Kidney epithelial cell (primary cell): Measurements from ENCODE around the gene ZFP62. TPM values are rescaled to one million over a fixed set of nuclear protein-coding genes. Genes with fewer than 3 reads are reported as not detected.

Experiments used
- DNase-seq: peaks from one replicate; pipeline ENCODE4 v3.0.0-alpha.2; 2010; ENCODE audit warnings: low read depth
- H3K27me3 ChIP-seq: 2 replicates; pipeline ENCODE4 v1.6.0; 2011; ENCODE audit warnings: low read length; ENCODE audit not compliant: control insufficient read depth, insufficient read depth
- H3K36me3 ChIP-seq: 2 replicates; pipeline ENCODE4 v1.5.1; 2011; ENCODE audit warnings: low read length; ENCODE audit not compliant: control insufficient read depth, insufficient read depth
- H3K4me3 ChIP-seq: 2 replicates; pipeline ENCODE4 v1.5.1; 2011; ENCODE audit warnings: low read depth, mild to moderate bottlenecking, control low read depth, low read length
- total RNA-seq: library from RNA; depleted of rRNA; stranded (reverse); fragments of >200 nt; gene quantifications from 2 replicates; pipeline ENCODE4 v1.2.3, GENCODE V29; 2015
- TF ChIP-seq, protein P1 (sequence below): IDR thresholded peaks from 2 replicates; pipeline ENCODE4 v1.5.1; 2011; ENCODE audit warnings: mild to moderate bottlenecking, moderate library complexity, low read length, control low read depth, inconsistent platforms; ENCODE audit not compliant: insufficient read depth, poor library complexity, severe bottlenecking

Gene ZFP62
- total RNA-seq, 1 donor from 2014 or later = 26.0 TPM

DNA sequence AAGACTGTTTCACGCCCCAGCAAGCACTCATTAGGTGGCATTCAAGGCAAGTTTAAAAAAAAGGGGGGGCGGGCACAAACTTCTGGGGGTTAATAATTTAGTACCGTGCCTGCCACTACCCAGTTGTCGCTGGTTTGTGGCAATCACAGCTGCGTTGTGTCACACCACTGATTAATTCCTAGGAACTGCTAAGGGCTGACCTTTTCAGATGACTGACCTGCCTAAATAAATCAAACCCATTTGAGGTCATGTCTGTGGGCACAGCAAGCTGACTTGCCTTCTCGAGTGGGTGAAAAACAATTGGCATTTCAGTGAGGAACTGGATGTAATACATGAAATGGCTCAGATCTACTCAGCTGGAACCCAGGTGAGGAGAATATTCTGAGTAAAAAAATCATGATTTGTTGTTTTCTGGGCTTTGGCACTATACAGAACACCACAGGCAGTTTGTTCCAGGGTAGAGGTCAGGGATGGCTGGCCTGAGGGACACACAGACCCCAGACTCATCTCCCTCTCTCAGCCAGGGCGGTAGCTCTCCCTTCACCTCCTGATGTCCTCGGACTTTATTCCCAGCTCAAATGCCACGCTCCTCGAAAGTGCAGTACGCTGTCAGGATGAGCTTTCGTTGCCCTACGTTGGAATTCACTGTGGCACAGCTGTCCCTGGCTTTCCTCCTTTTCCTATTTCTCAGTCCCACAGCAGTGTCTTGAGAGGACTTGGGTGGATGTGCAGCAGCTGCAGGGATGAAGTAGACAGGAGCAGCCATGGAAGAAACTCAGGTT lies 43.0 kb downstream of the ZFP62 start:
- Histone ChIP-seq H3K27me3 (no peaks in the 10 kb centered on the region), H3K36me3 (no peaks in the 10 kb centered on the region), H3K4me3 (no peak overlapping the region)
- TF ChIP-seq, protein P1, sequence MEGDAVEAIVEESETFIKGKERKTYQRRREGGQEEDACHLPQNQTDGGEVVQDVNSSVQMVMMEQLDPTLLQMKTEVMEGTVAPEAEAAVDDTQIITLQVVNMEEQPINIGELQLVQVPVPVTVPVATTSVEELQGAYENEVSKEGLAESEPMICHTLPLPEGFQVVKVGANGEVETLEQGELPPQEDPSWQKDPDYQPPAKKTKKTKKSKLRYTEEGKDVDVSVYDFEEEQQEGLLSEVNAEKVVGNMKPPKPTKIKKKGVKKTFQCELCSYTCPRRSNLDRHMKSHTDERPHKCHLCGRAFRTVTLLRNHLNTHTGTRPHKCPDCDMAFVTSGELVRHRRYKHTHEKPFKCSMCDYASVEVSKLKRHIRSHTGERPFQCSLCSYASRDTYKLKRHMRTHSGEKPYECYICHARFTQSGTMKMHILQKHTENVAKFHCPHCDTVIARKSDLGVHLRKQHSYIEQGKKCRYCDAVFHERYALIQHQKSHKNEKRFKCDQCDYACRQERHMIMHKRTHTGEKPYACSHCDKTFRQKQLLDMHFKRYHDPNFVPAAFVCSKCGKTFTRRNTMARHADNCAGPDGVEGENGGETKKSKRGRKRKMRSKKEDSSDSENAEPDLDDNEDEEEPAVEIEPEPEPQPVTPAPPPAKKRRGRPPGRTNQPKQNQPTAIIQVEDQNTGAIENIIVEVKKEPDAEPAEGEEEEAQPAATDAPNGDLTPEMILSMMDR = no peak
- DNase-seq = no peak

- TF ChIP-seq, protein P1 = no peak
- Histone ChIP-seq H3K27me3 (no peaks in the 10 kb centered on the region), H3K4me3 (no peak overlapping the region), H3K36me3 (no peaks in the 10 kb centered on the region)
- DNase-seq = no peak
These were observed 44.2 kb downstream of the ZFP62 start for GRCh38 chr5:180816608-180817534.

GRCh38 chr5:180815293-180815917 lies 45.7 kb downstream of the ZFP62 start:
- Histone ChIP-seq H3K4me3 (no peak overlapping the region), H3K36me3 (no peaks in the 10 kb centered on the region), H3K27me3 (no peaks in the 10 kb centered on the region)
- DNase-seq = no peak
- TF ChIP-seq, protein P1 = no peak

DNA sequence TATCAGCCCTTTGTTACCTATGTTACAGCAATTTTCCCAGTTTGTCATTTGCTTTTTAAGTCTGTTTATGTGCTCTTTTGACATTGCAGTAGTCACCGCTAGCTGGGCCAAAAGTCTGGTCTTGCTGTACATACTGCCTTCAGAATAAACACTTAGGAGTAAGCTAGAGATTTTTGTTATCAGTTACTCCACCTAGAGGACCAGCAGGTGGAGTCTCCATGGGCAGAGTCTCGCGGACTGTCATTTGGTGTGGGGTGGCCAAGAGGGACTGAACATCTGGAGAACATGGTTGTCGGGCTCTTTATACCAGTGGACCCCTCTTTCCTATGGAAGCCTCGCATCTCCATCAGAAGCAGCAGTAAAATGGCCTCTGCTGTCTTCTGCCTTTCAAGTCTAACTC lies 47.7 kb downstream of the ZFP62 start:
- TF ChIP-seq, protein P1 = peak; percentile 20
- no peak for DNase-seq

DNA sequence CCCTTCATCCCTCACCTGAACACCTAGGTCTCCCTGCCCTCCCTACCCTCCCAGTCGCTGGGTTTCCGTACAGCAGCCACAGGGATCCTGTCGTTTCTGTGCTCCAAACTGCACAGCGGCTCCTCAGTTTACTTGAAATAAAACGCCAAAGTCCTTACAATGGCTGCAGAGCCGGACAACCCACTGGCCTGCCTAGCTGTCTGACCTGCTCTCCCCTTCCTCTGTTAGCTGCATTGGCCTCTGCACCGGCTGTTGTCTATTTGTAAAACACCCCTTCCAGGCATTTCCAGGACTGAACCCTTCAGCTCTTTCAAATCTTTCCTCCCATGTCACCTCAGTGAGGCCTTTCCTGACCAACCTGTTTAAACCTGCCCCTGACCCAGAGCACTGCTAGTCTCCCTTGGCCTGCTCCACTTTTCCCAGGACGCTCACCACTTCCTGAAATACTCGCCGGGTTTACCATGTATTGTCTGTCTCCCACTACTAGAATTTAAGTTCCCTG lies 49.4 kb downstream of the ZFP62 start:
- H3K4me3 ChIP-seq = no peak overlapping the region
- TF ChIP-seq, protein P1 = no peak
- no peaks in the 10 kb centered on the region for H3K27me3 ChIP-seq
- no peak for DNase-seq
- H3K36me3 ChIP-seq = no peaks in the 10 kb centered on the region

More for the DNA sequence above, 47.7 kb downstream of the ZFP62 start:
- no peak overlapping the region for H3K4me3 ChIP-seq
- H3K36me3 ChIP-seq = no peaks in the 10 kb centered on the region
- H3K27me3 ChIP-seq = no peaks in the 10 kb centered on the region
